PFSK-1 (cell line): ENCODE data around the gene KMT5C.

ENCODE experiments used
- POLR2AphosphoS5 ChIP-seq: IDR thresholded peaks from 2 replicates; pipeline ENCODE4 v1.6.1; 2012; ENCODE audit warnings: low read depth, mild to moderate bottlenecking, control low read depth, low read length, moderate library complexity
- REST ChIP-seq, 2 experiments: IDR thresholded peaks; 2 replicates each; pipeline versions ENCODE4 v1.6.1 to v1.8.0; 2011 to 2012; ENCODE audit warnings: low read depth in 2 of 2, low read length in 2 of 2, control low read depth in 1 of 2, inconsistent platforms in 1 of 2, mild to moderate bottlenecking in 1 of 2, moderate library complexity in 1 of 2; ENCODE audit not compliant: insufficient read depth in 1 of 2
- TAF1 ChIP-seq: IDR thresholded peaks from 2 replicates; pipeline ENCODE4 v1.6.1; 2012; ENCODE audit warnings: low read length, control low read depth, borderline replicate concordance; ENCODE audit not compliant: insufficient read depth

GRCh38 chr19:55299991-55300390 lies 39.7 kb upstream of the KMT5C start:
- TF ChIP-seq TAF1 (no peak), REST (IDR thresholded peaks at IDR 0.05; ENCODE audit: insufficient read depth in 1 of 2, low read depth in 2 of 2, low read length in 2 of 2) (no peak), POLR2AphosphoS5 (no peak)
